ENCODE measurements around the gene OGFR.

The OGFR gene

DNA sequence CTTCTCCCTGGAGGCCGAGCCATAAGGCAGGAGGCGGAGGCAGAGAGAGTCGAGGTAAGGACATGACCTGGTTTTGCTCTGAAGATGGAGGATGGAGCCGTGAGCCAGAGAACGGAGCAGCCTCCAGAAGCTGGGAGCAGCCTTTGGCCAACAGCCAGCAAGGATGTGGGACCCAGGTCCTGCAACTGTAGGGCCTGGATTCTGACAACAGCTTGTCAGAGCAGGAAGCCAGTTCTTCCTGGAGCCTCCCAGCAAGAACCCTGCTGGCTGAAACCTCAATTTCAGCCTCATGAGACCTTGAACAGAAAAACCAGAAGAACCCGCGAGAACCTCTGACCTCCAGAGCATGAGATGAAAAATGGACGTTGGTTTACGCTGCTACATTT, 21.7 kb upstream of the OGFR start:
- no peak for DNase-seq (ENCODE audit: low read depth)
- TF ChIP-seq, protein P1, sequence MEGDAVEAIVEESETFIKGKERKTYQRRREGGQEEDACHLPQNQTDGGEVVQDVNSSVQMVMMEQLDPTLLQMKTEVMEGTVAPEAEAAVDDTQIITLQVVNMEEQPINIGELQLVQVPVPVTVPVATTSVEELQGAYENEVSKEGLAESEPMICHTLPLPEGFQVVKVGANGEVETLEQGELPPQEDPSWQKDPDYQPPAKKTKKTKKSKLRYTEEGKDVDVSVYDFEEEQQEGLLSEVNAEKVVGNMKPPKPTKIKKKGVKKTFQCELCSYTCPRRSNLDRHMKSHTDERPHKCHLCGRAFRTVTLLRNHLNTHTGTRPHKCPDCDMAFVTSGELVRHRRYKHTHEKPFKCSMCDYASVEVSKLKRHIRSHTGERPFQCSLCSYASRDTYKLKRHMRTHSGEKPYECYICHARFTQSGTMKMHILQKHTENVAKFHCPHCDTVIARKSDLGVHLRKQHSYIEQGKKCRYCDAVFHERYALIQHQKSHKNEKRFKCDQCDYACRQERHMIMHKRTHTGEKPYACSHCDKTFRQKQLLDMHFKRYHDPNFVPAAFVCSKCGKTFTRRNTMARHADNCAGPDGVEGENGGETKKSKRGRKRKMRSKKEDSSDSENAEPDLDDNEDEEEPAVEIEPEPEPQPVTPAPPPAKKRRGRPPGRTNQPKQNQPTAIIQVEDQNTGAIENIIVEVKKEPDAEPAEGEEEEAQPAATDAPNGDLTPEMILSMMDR (conservative IDR thresholded peaks at IDR 0.05; ENCODE audit: low read depth, low read length), result no peak
- no peak overlapping the region for H3K4me3 ChIP-seq (ENCODE audit: low read depth, low read length)

- no peak overlapping the region for H3K4me3 ChIP-seq (ENCODE audit: low read depth, low read length)
- TF ChIP-seq, protein P1 (conservative IDR thresholded peaks at IDR 0.05; ENCODE audit: low read depth, low read length), result no peak
- DNase-seq (ENCODE audit: low read depth), result no peak
Measured at GRCh38 chr20:62784497-62784896, 20.1 kb upstream of the OGFR start.

DNA sequence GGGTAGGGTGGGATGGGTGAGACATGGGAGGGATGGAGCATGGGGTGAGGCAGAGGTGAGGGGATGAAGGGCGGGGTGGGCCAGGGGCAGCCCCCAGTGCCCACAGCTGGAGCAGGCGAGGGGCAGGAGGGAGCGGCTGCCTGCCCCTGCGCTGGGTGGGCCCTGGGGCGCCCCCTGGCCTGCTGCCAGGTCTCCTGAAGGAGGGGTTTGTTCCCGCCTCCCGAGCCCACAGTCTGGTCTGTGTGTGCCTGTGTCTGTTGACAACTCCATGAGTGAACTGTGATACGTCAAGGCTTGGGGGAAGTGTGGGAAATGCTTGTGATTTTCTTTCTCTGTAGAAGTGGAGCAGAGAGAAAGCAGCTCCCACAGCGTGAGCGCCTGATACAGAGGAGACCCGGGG, 19.2 kb upstream of the OGFR start:
- no peak for DNase-seq (ENCODE audit: low read depth)
- TF ChIP-seq, protein P1 (conservative IDR thresholded peaks at IDR 0.05; ENCODE audit: low read depth, low read length), result no peak
- no peak overlapping the region for H3K4me3 ChIP-seq (ENCODE audit: low read depth, low read length)

DNA sequence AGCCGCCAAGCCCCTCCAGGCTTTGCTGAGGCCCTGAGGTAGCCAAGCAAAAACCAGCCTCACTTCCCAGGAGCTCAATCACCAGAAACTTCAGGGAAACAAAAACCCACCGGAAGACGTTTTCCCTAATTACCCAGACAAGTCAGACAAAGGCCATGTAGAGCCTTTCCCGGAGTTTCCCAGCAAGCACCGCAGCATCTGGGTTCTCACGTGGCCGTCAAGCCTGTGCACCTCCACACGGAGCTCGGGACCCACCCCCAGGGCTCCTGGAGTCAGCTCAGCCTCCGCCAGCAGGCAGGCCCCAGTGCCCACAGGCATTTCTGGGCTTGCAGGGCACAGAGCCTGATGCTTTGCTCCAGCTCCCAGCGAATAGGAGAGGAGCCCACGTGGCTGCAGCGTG, 18.5 kb upstream of the OGFR start:
- DNase-seq (ENCODE audit: low read depth), result no peak
- TF ChIP-seq, protein P1 (conservative IDR thresholded peaks at IDR 0.05; ENCODE audit: low read depth, low read length), result no peak
- H3K4me3 ChIP-seq (ENCODE audit: low read depth, low read length), result no peak overlapping the region

GRCh38 chr20:62787321-62787720, 17.3 kb upstream of the OGFR start:
- H3K4me3 ChIP-seq (ENCODE audit: low read depth, low read length), result no peak overlapping the region
- TF ChIP-seq, protein P1 (conservative IDR thresholded peaks at IDR 0.05; ENCODE audit: low read depth, low read length), result no peak
- DNase-seq (ENCODE audit: low read depth), result no peak

DNA sequence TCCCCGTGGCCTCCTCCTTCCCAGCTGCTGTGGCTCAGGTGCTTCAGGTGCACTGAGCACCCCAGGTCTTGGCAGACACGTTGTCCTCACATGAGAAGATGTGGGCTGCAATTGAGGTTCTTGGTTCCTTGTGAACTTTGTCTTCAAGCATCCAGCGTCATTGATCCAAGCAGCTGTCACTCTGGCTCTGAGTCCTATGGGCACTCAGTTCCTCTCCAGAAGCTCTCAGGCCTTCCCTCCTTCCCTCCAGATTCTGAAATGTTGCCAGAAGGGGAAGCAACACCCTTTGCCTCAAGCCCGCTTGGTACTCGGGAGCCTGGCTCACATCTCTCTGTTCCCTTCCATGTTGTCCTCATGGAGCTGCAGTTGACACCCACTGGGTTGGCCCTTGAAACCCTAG, 16.8 kb upstream of the OGFR start:
- H3K4me3 ChIP-seq (ENCODE audit: low read depth, low read length), result no peak overlapping the region
- TF ChIP-seq, protein P1 (conservative IDR thresholded peaks at IDR 0.05; ENCODE audit: low read depth, low read length), result no peak
- no peak for DNase-seq (ENCODE audit: low read depth)

DNA sequence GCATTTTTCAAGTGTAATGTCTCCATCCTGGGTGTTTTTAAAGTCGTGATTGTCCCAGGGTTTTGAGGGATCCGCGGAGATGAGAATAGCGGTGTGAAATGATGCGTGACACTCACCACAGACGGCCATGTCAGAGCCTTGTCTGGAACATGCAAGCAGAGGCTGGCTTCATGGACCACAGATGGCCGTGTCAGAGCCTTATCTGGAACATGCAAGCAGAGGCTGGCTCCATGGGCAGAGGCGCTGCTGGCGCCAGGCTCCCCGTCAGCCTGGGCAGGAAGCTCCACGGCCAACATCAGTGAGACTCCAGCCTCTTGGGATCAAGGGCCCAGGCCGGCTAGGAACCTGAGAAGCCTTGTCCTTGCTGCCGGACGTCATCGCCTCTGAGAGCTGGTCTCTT, 16.0 kb upstream of the OGFR start:
- TF ChIP-seq, protein P1 (conservative IDR thresholded peaks at IDR 0.05; ENCODE audit: low read depth, low read length), result no peak
- DNase-seq (ENCODE audit: low read depth), result no peak
- no peak overlapping the region for H3K4me3 ChIP-seq (ENCODE audit: low read depth, low read length)

Measured in choroid plexus epithelial cell (primary cell).